Measurements from ENCODE around the gene ARMH1.
A peak's percentile ranks its signal among the peaks of the same experiment; 100 is the strongest.
"Not testable (repeated sequence)": the region's sequence is repeated elsewhere in the genome, so short reads cannot be mapped to it uniquely, and the experiment has no call there.

Gene ARMH1

GRCh38 chr1:44695671-44696070, 21.2 kb downstream of the ARMH1 start:
- no peak for DNase-seq (ENCODE audit: low read depth)

DNA sequence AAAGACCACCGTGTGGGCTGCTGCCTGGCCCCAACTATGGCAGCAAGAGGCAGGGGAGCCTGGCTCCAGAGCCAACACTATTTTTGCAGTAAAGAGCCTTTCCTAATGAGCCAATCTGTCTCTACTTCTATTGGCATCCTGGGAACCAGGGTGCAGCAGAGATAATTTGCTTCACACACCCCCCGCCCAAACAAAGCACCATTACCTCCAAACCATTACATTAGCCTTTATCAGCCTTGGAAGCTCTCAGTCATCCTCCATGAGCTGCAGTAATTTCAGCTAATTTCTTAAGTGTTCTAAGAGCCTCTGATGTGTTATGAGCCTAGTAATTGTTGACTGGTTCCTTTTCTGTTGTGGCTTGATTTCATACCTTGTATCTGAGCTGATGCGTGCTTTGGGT, 21.6 kb downstream of the ARMH1 start:
- DNase-seq (ENCODE audit: low read depth) = no peak

DNA sequence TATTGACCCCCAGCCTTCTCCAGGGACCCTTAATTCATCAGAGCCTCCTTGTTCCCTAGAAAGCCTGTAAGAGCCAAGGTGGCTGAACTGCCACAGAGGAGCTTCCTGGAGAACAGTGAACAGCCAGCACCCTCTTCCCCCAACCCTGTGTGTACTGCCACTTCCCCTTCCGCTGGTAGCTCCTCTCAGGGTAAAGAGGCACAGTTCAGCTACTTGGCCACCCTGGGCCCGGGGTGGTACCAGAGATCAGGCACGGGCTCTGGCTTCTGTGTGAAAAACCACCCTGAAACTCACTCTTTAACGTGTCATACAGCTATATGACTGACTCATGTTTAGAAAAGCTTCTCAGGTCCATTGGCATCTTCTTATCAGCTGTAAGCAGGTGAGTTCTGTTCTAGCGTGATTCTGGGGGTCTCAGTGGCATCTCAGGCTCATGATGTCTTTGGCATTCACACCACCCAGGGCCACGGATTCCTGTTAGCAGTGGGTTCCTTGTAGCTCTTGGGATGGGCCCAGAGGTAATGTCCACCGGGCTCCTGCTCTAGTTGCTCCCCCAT, 22.4 kb downstream of the ARMH1 start:
- no peak for DNase-seq (ENCODE audit: low read depth)

GRCh38 chr1:44698138-44698537, 23.6 kb downstream of the ARMH1 start:
- no peak for DNase-seq (ENCODE audit: low read depth)

DNA sequence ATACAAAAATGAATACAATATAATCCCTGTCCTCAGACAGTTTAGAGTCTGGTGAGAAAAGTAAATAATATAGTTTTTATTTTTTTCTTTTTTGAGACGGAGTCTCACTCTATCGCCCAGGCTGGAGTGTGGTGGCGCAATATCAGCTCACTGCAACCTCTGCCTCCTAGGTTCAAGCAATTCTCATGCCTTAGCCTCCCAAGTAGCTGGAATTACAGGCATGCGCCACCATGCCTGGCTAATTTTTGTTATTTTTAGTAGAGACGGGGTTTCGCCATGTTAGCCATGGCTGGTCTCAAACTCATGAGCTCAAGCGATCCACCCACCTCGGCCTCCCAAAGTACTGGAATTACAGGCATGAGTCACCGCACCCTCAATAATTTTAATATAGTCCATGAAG, 24.9 kb downstream of the ARMH1 start:
- DNase-seq (ENCODE audit: low read depth) = not testable (repeated sequence)

- peak; percentile 58 for DNase-seq (ENCODE audit: low read depth)
Measured at GRCh38 chr1:44700573-44700972, 26.1 kb downstream of the ARMH1 start.

DNA sequence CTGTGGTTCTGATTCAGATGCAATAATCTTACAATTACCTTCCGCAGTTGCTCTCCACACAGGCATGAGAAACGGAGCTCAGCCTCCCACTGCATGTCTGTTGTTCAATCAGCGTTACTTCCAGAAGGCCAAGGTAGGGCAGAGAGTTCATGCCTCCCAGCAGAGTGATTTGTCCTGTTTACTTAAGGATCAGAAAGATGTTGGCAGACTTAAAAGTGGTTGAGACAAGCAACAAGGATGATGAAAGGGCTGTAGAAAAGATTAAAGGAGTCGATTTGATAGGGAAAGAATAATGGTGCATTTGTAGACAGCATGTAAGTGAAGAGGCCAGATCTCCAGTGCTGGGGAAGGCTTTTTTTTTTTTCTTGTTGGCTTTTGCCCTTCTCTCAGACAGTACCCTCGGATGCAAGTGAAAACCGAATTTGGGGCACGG, 26.6 kb downstream of the ARMH1 start:
- DNase-seq (ENCODE audit: low read depth) = no peak

DNA sequence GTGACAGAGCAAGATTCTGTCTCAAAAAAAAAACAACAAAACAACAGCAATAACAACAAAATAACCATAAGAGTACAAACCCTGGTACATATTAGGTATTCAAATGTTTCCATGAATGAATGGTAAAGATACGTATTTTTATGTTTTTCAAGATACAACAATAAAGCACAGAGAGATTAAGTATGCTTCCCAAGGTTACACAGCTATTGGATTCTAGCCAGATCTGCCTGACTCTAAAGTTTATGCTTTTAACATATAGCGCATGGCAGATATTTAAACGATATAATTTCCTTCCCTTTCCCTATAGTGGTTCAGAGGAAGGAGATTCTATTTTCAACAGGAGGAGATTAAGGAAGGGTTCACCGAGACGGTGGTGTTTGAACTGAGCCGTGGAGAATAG, 31.0 kb downstream of the ARMH1 start:
- no peak for DNase-seq (ENCODE audit: low read depth)

DNA sequence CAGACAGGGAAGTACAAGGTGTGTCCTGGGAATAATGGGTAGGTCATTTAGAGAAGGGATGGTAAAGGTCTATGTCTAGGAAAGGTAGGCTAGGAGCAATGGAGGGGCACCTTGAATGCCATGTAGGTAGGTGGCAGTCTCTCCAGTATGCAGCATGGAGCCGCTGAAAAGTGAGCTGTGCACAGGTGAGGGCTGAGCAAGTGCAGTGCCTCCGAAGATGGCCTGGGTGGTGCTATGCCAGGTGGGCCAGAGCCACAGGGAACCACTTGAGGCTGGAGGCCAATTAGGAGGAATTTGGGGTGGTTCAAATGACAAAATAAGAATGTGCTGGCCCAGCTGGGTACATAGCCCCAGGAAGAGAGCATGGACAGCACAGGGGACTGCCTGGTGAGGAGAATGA, 31.4 kb downstream of the ARMH1 start:
- no peak for DNase-seq (ENCODE audit: low read depth)

DNA sequence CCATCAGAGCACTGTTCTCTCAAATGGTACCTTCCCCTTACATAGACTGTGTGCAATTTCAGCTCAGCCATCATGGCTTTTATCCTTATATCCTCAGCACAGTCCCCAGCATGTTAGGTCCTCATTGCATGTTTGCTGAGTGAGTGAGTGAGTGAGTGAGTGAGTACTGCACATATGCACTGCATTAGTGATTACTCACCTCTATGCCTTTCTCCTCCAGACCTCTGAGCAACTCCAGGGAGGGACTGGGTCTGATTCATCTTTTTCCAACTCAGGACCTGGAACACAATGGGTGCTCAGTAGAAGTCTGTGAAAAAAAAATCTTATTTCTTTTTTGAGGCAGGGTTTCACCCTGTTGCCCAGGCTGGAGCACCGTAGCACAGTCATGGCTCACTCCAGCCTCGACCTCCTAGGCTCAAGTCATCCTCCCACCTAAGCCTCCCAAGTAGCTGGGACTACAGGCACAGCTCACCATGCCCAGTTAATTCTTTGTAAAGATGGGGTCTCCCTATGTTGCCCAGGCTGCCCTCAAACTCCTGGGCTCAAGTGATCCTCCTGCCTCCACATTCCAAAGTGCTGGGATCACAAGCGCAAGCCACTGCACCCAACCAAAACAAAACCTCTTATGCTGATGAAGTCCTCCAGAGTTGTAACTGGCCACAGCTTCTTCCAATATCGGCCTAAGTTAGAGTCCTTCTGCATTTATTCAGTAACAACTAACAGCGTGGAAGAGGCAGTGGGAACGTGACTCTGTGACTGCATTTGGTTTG, 32.8 kb downstream of the ARMH1 start:
- peak; percentile 95 for DNase-seq (ENCODE audit: low read depth)

DNA sequence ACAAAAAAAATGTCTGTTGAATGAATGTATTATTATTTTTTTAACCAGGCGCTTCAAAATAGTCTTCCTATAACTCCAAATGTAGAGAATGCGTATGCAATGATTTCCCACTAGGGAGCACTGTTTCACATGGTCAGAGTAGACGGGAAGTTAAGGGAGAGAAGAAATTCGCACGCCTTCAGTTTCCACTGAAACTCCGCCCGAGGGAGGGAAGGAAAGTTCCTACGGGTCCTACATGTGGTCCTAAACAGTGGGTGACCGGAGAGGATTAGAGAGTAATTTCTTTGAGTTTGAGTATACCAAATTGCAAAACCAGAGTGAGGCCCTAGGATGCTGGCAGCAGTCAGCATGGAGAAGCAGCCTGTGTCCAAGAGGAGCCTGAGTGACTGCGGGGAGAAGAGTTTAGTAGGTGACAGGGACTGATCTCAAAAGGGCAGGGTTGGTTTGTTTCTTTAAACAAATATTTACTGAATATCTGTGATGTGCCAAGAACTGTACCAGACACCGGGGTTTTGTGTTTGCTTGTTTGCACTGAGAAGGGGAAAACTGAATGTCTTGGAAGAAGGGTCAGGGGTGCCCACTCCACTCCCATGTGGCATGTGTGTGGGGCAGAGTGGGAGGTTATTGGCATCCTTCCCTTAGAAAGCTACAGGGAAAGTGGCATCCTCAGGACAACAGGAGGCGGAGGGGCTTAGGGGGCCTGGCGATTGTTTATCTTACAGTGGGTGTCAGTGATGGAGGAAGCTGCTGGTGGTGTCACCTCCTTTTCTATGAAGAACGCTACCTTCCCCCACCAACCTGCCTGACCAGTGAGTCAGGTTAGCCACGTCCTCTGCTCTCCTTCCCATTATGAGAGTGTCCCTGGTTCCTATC, 33.7 kb downstream of the ARMH1 start:
- DNase-seq (ENCODE audit: low read depth) = peak; percentile 66

GRCh38 chr1:44713321-44713781, 38.8 kb downstream of the ARMH1 start:
- DNase-seq (ENCODE audit: low read depth) = no peak

DNA sequence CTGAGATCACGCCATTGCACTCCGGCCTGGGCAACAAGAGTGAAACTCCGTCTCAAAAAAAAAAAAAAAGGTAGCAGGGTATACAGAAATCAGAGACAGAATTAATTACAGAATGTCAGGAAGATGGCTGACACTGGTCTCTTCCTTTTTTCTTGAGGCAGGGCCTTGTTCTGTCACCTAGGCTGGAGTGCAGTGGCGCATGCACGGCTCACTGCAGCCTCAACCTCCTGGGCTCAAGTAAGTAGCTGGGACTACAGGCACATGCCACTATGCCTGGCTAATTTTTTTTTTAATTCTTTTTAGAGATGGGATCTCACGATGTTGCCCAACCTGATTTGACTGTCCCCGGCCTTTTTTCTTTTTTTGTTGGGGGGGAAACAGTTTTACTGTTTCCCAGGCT, 40.0 kb downstream of the ARMH1 start:
- DNase-seq (ENCODE audit: low read depth) = no peak

DNA sequence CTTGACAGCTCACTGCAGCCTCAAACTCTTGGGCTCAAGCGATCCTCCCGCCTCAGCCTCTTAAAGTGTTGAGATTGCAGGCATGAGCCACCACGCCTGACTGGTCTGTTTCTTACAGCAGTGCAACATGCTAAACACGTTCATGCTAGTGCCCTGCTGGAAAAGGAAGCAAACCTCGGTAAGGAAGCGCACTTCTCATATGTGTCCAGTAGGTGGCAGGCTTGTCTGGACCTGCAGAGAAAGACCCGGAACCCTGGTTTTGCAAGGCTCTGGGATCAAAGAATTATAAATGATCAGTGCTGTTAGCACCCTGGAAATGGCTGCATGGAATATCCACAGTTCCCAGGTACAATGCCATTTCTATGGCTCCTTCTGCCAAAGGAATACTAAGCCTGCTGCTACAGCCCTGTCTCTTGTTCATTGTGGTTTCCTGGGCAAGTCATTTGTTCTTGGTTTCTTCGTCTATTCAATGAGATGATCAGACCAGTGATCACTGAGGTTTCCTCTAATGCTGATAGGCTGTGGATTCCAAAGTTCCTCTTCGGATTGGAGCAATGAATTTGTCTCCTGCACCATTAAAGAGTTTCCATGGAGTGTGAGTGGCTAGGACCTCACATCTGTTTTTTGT, 40.5 kb downstream of the ARMH1 start:
- DNase-seq (ENCODE audit: low read depth) = peak; percentile 71

GRCh38 chr1:44717156-44717555, 42.6 kb downstream of the ARMH1 start:
- DNase-seq (ENCODE audit: low read depth) = no peak

DNA sequence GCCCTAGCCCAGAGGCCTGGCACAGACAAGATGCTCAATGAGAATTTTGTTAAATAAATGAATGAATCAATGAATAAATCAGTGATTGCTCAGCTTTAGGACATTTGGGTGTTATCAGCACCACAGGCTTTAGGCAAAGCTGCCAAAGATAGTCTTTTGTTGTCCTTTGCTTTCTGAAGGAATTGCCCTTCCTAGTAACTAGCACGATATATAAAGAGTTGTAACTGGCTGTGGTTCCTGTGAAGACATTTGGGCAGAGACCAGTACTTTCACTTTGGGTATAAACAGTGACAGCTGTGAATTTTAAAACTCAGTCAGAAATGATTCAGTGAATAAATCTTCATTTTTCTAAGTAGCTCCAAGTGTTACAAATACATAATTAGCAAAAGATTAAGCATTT, 43.1 kb downstream of the ARMH1 start:
- no peak for DNase-seq (ENCODE audit: low read depth)

DNA sequence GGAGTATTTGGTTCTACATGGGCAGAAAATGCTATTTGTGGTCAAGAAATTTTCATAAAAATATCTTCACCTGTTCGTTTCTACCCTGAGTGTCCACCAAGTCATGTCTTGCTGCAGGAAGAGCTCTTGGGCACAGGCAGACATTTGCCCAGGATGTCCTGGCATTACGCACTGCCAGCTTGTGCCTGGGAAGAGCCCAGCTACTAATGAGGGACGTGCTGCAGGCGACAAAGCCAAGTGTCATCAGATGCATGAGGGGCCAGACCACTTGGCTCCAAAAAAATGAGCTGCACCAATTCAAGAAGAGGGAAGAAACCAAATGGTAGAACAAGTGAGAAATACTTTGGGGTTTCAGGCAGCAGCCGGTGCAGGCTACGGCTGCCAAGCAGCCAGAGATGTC, 43.6 kb downstream of the ARMH1 start:
- no peak for DNase-seq (ENCODE audit: low read depth)

DNA sequence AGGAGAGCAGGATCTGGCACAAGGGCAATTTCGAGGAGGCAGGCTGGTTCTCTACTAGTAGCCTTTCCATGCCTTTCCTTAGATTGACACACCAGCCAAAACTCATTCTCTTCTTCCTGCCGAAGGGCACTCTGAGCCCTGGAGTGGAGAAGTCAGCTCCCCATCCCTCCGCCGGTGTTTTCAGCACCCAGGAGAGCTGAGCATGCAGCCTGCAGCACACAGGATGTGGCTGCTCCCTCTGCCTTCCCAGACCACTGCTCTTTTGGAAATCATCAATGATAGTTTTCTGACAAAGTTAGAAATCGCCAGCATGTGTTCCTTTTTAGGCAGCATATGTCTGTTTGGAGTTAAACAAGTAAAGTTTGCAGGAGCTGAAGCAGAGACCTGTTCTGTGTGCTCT, 44.8 kb downstream of the ARMH1 start:
- no peak for DNase-seq (ENCODE audit: low read depth)

DNA sequence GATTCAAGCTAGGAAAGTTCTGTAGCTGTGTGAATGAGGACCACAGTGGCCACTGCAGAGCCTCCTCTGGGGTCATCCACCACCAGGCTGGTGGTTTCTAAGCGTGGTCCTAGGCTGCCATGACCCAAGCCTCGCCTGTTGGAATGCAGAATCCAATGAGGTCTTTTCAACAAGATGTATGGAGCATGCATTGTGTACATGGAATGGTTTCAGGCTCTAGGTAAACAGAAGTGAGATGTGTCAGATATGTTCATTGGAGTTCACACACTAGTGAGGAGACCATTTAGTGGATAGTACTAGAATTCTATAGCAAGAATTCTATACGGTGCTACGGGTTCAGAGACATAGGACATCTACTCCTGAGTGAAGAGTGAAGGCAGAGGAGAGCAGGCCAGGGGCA, 45.8 kb downstream of the ARMH1 start:
- DNase-seq (ENCODE audit: low read depth) = no peak

- peak; percentile 92 for DNase-seq (ENCODE audit: low read depth)
Measured at GRCh38 chr1:44721485-44722361, 47.2 kb downstream of the ARMH1 start.

DNA sequence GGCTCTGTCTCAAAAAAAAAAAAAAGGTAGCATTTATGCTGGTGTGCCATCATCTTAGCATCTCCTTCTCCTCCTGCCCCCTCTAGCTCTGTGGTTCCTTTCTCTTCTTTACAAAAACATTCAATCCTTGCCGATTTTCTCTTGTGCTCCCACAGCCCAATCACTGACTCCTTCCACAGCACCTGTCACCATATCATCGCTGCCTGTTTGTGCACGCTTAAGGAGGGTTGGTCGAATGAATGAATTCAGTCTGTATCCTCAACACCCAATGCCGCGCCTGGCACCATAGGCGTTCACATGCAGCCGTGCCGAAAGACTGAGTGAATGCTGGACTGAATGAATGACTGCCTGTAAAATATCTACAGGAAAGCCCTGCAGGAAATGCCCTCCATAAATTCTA, 48.5 kb downstream of the ARMH1 start:
- DNase-seq (ENCODE audit: low read depth) = no peak
